Heart left ventricle (tissue), 13 donors: ENCODE measurements around the gene TMEM266.

ENCODE experiments used
- POLR2A ChIP-seq, 2 donors: fragments of 450-650 bp; IDR thresholded peaks; one replicate each; pipeline ENCODE4 v1.6.1; 2017; ENCODE audit warnings: antibody characterized with exemption in 2 of 2, mild to moderate bottlenecking in 2 of 2, moderate library complexity in 2 of 2
- TF ChIP-seq, protein P1 (sequence below), 12 donors: fragments of 200-600 bp; sonication (generic) in 4 of 12; IDR thresholded peaks; one replicate each; pipeline versions ENCODE4 v1.5.0 to v1.8.0; 2018 to 2022; ENCODE audit warnings: antibody characterized with exemption in 12 of 12, mild to moderate bottlenecking in 5 of 12
- donor health status: ischemic (EF 13 %, LVEDD 7.1; RV severe dilation, severe dysfunction).
- donor health status: DM: no; HTN: yes; CAD: no.
- donor health status: DM: no; HTN: no; CAD: no.
- donor health status: ischemic (EF 25% LVEDD 6.9; RV normal size, moderate dysfunction).
- donor health status: ischemic (EF 25% LVEDD 5.7; RV mildly dilated, moderate dysfunction).
- donor health status: ischemic (EF 35%, LVEDD 5.7; RV mildly dilated, moderate dysfunction).
- donor health status: nonischemic (EF 11% LVEDD 7.7; RV severe dilation, severe dysfunction).
- donor health status: DM: yes; HTN: yes; CAD: no.
- donor health status: PGD.
- donor health status: ischemic (EF 29% LVEDD 5.4; RV normal size, mild dysfunction).
- donor health status: nonischemic (EF 23%, LVEDD 6.1; RV moderate dilation, normal function).

GRCh38 chr15:76140074-76140464 is 80.3 kb downstream of the TMEM266 start:
- TF ChIP-seq, protein P1, sequence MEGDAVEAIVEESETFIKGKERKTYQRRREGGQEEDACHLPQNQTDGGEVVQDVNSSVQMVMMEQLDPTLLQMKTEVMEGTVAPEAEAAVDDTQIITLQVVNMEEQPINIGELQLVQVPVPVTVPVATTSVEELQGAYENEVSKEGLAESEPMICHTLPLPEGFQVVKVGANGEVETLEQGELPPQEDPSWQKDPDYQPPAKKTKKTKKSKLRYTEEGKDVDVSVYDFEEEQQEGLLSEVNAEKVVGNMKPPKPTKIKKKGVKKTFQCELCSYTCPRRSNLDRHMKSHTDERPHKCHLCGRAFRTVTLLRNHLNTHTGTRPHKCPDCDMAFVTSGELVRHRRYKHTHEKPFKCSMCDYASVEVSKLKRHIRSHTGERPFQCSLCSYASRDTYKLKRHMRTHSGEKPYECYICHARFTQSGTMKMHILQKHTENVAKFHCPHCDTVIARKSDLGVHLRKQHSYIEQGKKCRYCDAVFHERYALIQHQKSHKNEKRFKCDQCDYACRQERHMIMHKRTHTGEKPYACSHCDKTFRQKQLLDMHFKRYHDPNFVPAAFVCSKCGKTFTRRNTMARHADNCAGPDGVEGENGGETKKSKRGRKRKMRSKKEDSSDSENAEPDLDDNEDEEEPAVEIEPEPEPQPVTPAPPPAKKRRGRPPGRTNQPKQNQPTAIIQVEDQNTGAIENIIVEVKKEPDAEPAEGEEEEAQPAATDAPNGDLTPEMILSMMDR (IDR thresholded peaks at IDR 0.05) = no peak
- no peak for TF ChIP-seq POLR2A (IDR thresholded peaks at IDR 0.05)
